Measurements from ENCODE around the gene MNX1. TPM values are rescaled to one million over a fixed set of nuclear protein-coding genes. Genes with fewer than 3 reads are reported as not detected.

MNX1 gene
- polyA plus RNA-seq (not detected in 2 replicates), polyA minus RNA-seq (not detected in 2 replicates)

- Histone ChIP-seq H2AFZ (ENCODE audit: low read depth, low read length) (no peak within 1 kb of the TSS), H3K4me3 (ENCODE audit: low read length) (peak within 1 kb of the TSS; percentile 64)
Observed at GRCh38 chr7:157010588-157011332, at the start of gene MNX1. MNX1 (minus strand) TSS chr7:157010663; CDS start chr7:157010350, 313 bp downstream.

GRCh38 chr7:157059534-157059933 is 49.1 kb upstream of the MNX1 start:
- H3K4me2 ChIP-seq (ENCODE audit: low read length), result no peak overlapping the region
- no peak for TF ChIP-seq MXI1 (conservative IDR thresholded peaks at IDR 0.05; ENCODE audit: poor library complexity, severe bottlenecking)
- no peak for TF ChIP-seq SMC3 (conservative IDR thresholded peaks at IDR 0.05; ENCODE audit: poor library complexity)
- no peak for TF ChIP-seq POLR2AphosphoS5 (IDR thresholded peaks at IDR 0.05)
- TF ChIP-seq TAF1 (IDR thresholded peaks at IDR 0.05; ENCODE audit: low read depth), result no peak
- H3K9ac ChIP-seq (ENCODE audit: low read length), result no peak overlapping the region
- H2AFZ ChIP-seq (ENCODE audit: low read depth, low read length), result no peak overlapping the region
- no peaks in the 10 kb centered on the region for H4K20me1 ChIP-seq (ENCODE audit: insufficient read depth)
- no peak overlapping the region for H3K27ac ChIP-seq (ENCODE audit: low read length)
- no peaks in the 10 kb centered on the region for H3K36me3 ChIP-seq (ENCODE audit: insufficient read depth, low read length)
- no peaks in the 10 kb centered on the region for H3F3A ChIP-seq (ENCODE audit: insufficient read depth, low read length, poor library complexity, severe bottlenecking)
- no peaks in the 10 kb centered on the region for H3K27me3 ChIP-seq (ENCODE audit: insufficient read depth, low read depth, low read length)
- H3K4me3 ChIP-seq (ENCODE audit: low read length), result no peak overlapping the region
- H3K9me2 ChIP-seq (ENCODE audit: insufficient read depth, low read length), result no peaks in the 10 kb centered on the region
- H3K9me3 ChIP-seq (ENCODE audit: low read length), result no peaks in the 10 kb centered on the region
- H3K79me2 ChIP-seq (replicated peaks; ENCODE audit: insufficient read depth, low read length), result no peaks in the 10 kb centered on the region

More at GRCh38 chr7:157010588-157011332, at the start of gene MNX1:
- Histone ChIP-seq H3K4me2 (ENCODE audit: low read length) (no peak within 1 kb of the TSS), H3K36me3 (ENCODE audit: insufficient read depth, low read length) (no peaks in the 10 kb centered on the region), H3K27me3 (ENCODE audit: insufficient read depth, low read depth, low read length) (peaks cover 95% of the 10 kb centered on the region), H3K79me2 (replicated peaks; ENCODE audit: insufficient read depth, low read length) (no peaks in the 10 kb centered on the region), H4K20me1 (ENCODE audit: insufficient read depth) (no peaks in the 10 kb centered on the region), H3K9ac (ENCODE audit: low read length) (no peak within 1 kb of the TSS), H3K27ac (ENCODE audit: low read length) (no peak within 1 kb of the TSS), H3K9me2 (ENCODE audit: insufficient read depth, low read length) (no peaks in the 10 kb centered on the region), H3K9me3 (ENCODE audit: low read length) (no peaks in the 10 kb centered on the region), H3F3A (ENCODE audit: insufficient read depth, low read length, poor library complexity, severe bottlenecking) (no peaks in the 10 kb centered on the region)
- TF ChIP-seq CTCF (IDR thresholded peaks at IDR 0.05; ENCODE audit: poor library complexity, severe bottlenecking) (no peak), EZH2 (IDR thresholded peaks at IDR 0.05; ENCODE audit: borderline replicate concordance, insufficient read depth, low read length, poor library complexity, severe bottlenecking) (peak; percentile 86)

GRCh38 chr7:157058701-157059100 is 48.2 kb upstream of the MNX1 start:
- Histone ChIP-seq H3K4me3 (ENCODE audit: low read length) (no peak overlapping the region), H3K27me3 (ENCODE audit: insufficient read depth, low read depth, low read length) (no peaks in the 10 kb centered on the region), H3K36me3 (ENCODE audit: insufficient read depth, low read length) (no peaks in the 10 kb centered on the region), H3K79me2 (replicated peaks; ENCODE audit: insufficient read depth, low read length) (no peaks in the 10 kb centered on the region), H3K27ac (ENCODE audit: low read length) (no peak overlapping the region), H3K4me2 (ENCODE audit: low read length) (no peak overlapping the region), H3F3A (ENCODE audit: insufficient read depth, low read length, poor library complexity, severe bottlenecking) (no peaks in the 10 kb centered on the region), H4K20me1 (ENCODE audit: insufficient read depth) (no peaks in the 10 kb centered on the region), H3K9me3 (ENCODE audit: low read length) (no peaks in the 10 kb centered on the region), H3K9ac (ENCODE audit: low read length) (no peak overlapping the region), H3K9me2 (ENCODE audit: insufficient read depth, low read length) (no peaks in the 10 kb centered on the region), H2AFZ (ENCODE audit: low read depth, low read length) (no peak overlapping the region)
- TF ChIP-seq TAF1 (IDR thresholded peaks at IDR 0.05; ENCODE audit: low read depth), result no peak
- no peak for TF ChIP-seq EZH2 (IDR thresholded peaks at IDR 0.05; ENCODE audit: borderline replicate concordance, insufficient read depth, low read length, poor library complexity, severe bottlenecking)
- TF ChIP-seq MXI1 (conservative IDR thresholded peaks at IDR 0.05; ENCODE audit: poor library complexity, severe bottlenecking), result no peak
- no peak for TF ChIP-seq RAD21 (conservative IDR thresholded peaks at IDR 0.05)
- TF ChIP-seq SMC3 (conservative IDR thresholded peaks at IDR 0.05; ENCODE audit: poor library complexity), result no peak
- TF ChIP-seq EP300 (conservative IDR thresholded peaks at IDR 0.05; ENCODE audit: poor library complexity, severe bottlenecking), result no peak
- TF ChIP-seq CTCF (IDR thresholded peaks at IDR 0.05; ENCODE audit: poor library complexity, severe bottlenecking), result no peak
- TF ChIP-seq REST (IDR thresholded peaks at IDR 0.05; ENCODE audit: borderline replicate concordance), result no peak
- no peak for TF ChIP-seq POLR2AphosphoS5 (IDR thresholded peaks at IDR 0.05)

Measured in neural cell (in vitro differentiated cells).